GM23338 (cell line): Measurements from ENCODE around the gene GLCE.
"Not testable (repeated sequence)": the region's sequence is repeated elsewhere in the genome, so short reads cannot be mapped to it uniquely, and the experiment has no call there.

Experiments
- TF ChIP-seq, protein P1 (sequence below), 2 experiments: fragments of 200-600 bp in 1 of 2; sonication (generic) in 1 of 2; conservative IDR thresholded peaks; 2 replicates each; pipeline versions ENCODE4 v1.5.1 to v1.6.1; 2016 to 2017; ENCODE audit warnings: antibody characterized with exemption in 2 of 2, low read depth in 2 of 2, mild to moderate bottlenecking in 2 of 2, moderate library complexity in 1 of 2
- TF ChIP-seq, protein P2 (sequence below): IDR thresholded peaks from 2 replicates; pipeline ENCODE4 v1.6.1; 2016; ENCODE audit warnings: antibody characterized with exemption

GRCh38 chr15:69169540-69169939 lies 9.1 kb downstream of the GLCE start:
- TF ChIP-seq, protein P1, sequence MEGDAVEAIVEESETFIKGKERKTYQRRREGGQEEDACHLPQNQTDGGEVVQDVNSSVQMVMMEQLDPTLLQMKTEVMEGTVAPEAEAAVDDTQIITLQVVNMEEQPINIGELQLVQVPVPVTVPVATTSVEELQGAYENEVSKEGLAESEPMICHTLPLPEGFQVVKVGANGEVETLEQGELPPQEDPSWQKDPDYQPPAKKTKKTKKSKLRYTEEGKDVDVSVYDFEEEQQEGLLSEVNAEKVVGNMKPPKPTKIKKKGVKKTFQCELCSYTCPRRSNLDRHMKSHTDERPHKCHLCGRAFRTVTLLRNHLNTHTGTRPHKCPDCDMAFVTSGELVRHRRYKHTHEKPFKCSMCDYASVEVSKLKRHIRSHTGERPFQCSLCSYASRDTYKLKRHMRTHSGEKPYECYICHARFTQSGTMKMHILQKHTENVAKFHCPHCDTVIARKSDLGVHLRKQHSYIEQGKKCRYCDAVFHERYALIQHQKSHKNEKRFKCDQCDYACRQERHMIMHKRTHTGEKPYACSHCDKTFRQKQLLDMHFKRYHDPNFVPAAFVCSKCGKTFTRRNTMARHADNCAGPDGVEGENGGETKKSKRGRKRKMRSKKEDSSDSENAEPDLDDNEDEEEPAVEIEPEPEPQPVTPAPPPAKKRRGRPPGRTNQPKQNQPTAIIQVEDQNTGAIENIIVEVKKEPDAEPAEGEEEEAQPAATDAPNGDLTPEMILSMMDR (conservative IDR thresholded peaks at IDR 0.05; ENCODE audit: low read depth in 2 of 2) = not testable (repeated sequence)
- TF ChIP-seq, protein P2, sequence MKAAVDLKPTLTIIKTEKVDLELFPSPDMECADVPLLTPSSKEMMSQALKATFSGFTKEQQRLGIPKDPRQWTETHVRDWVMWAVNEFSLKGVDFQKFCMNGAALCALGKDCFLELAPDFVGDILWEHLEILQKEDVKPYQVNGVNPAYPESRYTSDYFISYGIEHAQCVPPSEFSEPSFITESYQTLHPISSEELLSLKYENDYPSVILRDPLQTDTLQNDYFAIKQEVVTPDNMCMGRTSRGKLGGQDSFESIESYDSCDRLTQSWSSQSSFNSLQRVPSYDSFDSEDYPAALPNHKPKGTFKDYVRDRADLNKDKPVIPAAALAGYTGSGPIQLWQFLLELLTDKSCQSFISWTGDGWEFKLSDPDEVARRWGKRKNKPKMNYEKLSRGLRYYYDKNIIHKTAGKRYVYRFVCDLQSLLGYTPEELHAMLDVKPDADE = not testable (repeated sequence)
